ENCODE results near the gene LRP6. TPM values are rescaled to one million over a fixed set of nuclear protein-coding genes. Genes with fewer than 3 reads are reported as not detected.

The LRP6 gene
- total RNA-seq, 4 donors from 2014 or later, result 9.5 to 21.4 (median 14.7) TPM

DNA sequence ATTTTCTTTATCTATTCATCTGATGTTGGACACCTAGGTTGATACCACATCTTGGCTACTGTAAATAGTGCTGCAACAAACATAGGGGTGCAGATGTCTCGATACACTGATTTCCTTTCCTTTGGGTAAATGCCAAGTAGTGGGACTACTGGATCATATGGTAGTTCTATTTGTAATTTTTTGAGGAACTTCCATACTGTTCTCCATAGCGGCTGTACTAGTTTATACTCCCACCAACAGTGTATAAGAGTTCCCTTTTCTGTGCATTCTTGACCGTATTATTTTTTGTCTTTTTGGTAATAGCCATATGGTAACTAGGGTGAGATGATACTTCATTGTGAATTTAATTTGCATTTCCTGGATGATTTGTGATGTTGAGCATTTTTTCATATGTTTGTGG is 71.8 kb downstream of the LRP6 start:
- H3K9me3 ChIP-seq, result no peaks in the 10 kb centered on the region
- no peak for ATAC-seq
- TF ChIP-seq CTCF (IDR thresholded peaks at IDR 0.05 in 4 of 5, conservative IDR thresholded peaks at IDR 0.05 in 1 of 5) (no peak), POLR2A (IDR thresholded peaks at IDR 0.05) (no peak)
- no peak overlapping the region for H3K27ac ChIP-seq
- no peaks in the 10 kb centered on the region for H3K27me3 ChIP-seq
- H3K4me3 ChIP-seq, result no peak overlapping the region
- no peaks in the 10 kb centered on the region for H3K36me3 ChIP-seq
- no peak for DNase-seq
- H3K4me1 ChIP-seq, result peaks cover 13 to 17% of the 10 kb centered on the region in 2 donors
- in situ Hi-C loops (cut with MboI; ENCODE audit: low sequenced_read_pairs in 4 of 4) (no loop called here), intact Hi-C loops (cut with DNase I; ENCODE audit: low total_unique reads) (no loop called here)

DNA sequence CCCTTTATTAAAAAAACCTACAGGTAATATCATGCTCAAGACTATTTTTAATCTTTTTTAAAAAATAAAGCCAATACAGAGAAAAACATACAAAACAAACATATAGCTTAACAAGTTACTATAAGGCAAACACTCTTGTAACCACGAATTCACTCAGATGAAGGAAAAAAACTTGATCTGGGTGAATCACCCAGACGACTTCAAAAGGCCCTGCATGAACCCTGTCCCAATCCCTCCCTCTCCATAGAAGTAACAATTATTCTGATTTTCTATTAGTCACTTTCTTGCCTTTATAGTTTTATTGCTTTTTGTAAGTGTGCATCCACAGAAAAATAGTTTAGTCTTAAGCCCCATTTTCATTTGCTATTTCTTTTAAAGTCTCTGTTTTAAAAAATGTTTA is 72.6 kb downstream of the LRP6 start:
- no peaks in the 10 kb centered on the region for H3K36me3 ChIP-seq
- H3K27me3 ChIP-seq, result no peaks in the 10 kb centered on the region
- TF ChIP-seq CTCF (IDR thresholded peaks at IDR 0.05 in 4 of 5, conservative IDR thresholded peaks at IDR 0.05 in 1 of 5) (no peak), POLR2A (IDR thresholded peaks at IDR 0.05) (no peak)
- H3K4me1 ChIP-seq, result peaks cover 13 to 19% of the 10 kb centered on the region in 2 donors
- no peak for DNase-seq
- in situ Hi-C loops (cut with MboI; ENCODE audit: low sequenced_read_pairs in 4 of 4), result no loop called here
- intact Hi-C loops (cut with DNase I; ENCODE audit: low total_unique reads), result no loop called here
- no peak overlapping the region for H3K4me3 ChIP-seq
- H3K27ac ChIP-seq, result no peak overlapping the region
- no peaks in the 10 kb centered on the region for H3K9me3 ChIP-seq
- ATAC-seq, result no peak

GRCh38 chr12:12191008-12191407 is 75.8 kb downstream of the LRP6 start:
- DNase-seq (no peak), ATAC-seq (no peak)
- H3K27me3 ChIP-seq, result no peaks in the 10 kb centered on the region
- no peaks in the 10 kb centered on the region for H3K9me3 ChIP-seq
- intact Hi-C loops (cut with DNase I; ENCODE audit: low total_unique reads) (no loop called here), in situ Hi-C loops (cut with MboI; ENCODE audit: low sequenced_read_pairs in 4 of 4) (no loop called here)
- no peaks in the 10 kb centered on the region for H3K36me3 ChIP-seq
- H3K4me1 ChIP-seq, result peaks cover 17 to 27% of the 10 kb centered on the region in 2 donors
- H3K4me3 ChIP-seq, result no peak overlapping the region
- H3K27ac ChIP-seq, result no peak overlapping the region
- TF ChIP-seq POLR2A (IDR thresholded peaks at IDR 0.05), result no peak
- no peak for TF ChIP-seq CTCF (IDR thresholded peaks at IDR 0.05 in 4 of 5, conservative IDR thresholded peaks at IDR 0.05 in 1 of 5)

DNA sequence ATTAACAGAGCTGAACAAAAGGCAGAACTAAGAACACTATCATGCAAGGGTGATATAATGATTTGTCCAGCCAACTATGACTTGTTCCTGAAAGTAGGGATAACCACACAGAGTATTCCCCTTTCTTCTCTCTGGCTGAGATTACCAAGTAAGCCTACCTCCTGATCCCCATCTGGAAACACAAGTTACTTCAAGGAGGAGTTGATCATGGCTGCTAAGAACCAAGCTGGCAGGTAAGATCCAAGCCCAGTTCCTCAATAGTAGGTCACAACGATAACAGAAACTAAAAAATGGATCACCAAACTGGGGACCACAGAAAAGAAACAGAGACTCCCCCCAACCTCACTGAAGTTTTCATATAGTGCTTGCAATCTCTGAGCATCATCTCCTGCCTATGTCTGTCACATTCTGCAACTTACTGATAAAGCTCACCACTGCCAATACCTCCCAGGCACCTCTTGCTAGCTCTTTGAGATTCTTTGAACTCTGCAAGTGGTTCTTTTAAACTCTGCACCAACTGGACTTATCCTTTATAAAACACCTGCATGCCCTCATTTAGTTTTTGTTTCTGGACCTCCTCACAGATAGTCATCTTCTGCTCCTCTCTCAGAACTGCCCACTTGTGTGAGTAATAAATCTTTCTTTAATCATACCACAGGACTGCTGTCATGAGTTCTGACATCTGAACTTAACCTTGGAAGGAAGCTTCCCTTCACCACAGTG is 76.6 kb downstream of the LRP6 start:
- DNase-seq (no peak), ATAC-seq (peak in 1 of 2 donors; percentile 58)
- TF ChIP-seq POLR2A (IDR thresholded peaks at IDR 0.05), result no peak
- no peak for TF ChIP-seq CTCF (IDR thresholded peaks at IDR 0.05 in 4 of 5, conservative IDR thresholded peaks at IDR 0.05 in 1 of 5)
- Histone ChIP-seq H3K27ac (no peak overlapping the region), H3K4me3 (no peak overlapping the region), H3K9me3 (no peaks in the 10 kb centered on the region), H3K4me1 (peaks cover 17 to 27% of the 10 kb centered on the region in 2 donors), H3K36me3 (no peaks in the 10 kb centered on the region), H3K27me3 (no peaks in the 10 kb centered on the region)
- intact Hi-C loops (cut with DNase I; ENCODE audit: low total_unique reads) (no loop called here), in situ Hi-C loops (cut with MboI; ENCODE audit: low sequenced_read_pairs in 4 of 4) (no loop called here)

DNA sequence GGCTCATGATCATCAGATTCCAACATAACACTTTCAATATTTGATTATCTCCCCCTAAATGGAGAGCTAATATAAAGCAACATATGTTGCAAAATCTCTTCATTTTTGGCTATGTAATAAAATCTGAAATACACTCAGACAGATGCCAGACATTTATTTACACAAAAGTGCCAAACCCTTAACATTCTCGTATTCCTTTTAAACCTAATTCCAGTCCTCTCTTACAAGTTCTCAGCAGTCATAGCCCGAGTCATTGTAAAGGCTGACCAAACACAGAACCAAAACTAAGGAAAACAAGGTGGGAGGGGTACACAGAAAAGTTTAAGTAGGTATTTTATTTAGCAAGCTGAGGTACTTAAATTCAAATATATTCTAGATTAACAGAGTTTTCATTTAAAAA is 81.4 kb downstream of the LRP6 start:
- TF ChIP-seq CTCF (IDR thresholded peaks at IDR 0.05 in 4 of 5, conservative IDR thresholded peaks at IDR 0.05 in 1 of 5), result no peak
- no peak for TF ChIP-seq POLR2A (IDR thresholded peaks at IDR 0.05)
- in situ Hi-C loops (cut with MboI; ENCODE audit: low sequenced_read_pairs in 4 of 4) (no loop called here), intact Hi-C loops (cut with DNase I; ENCODE audit: low total_unique reads) (no loop called here)
- ATAC-seq (no peak), DNase-seq (no peak)
- Histone ChIP-seq H3K4me3 (no peak overlapping the region), H3K9me3 (no peaks in the 10 kb centered on the region), H3K36me3 (peaks cover 0 to 5% of the 10 kb centered on the region in 2 donors), H3K4me1 (peaks cover 15 to 34% of the 10 kb centered on the region in 2 donors), H3K27ac (no peak overlapping the region), H3K27me3 (no peaks in the 10 kb centered on the region)
